ENCODE measurements around the gene PHTF2. TPM values are rescaled to one million over a fixed set of nuclear protein-coding genes. Genes with fewer than 3 reads are reported as not detected.

PHTF2 gene
- total RNA-seq, 2 experiments from 2014 or later, result 26.9 to 62.4 TPM

- Histone ChIP-seq H3K4me2 (ENCODE audit: low read length) (no peak overlapping the region), H3K4me3 (ENCODE audit: low read depth, low read length, poor library complexity, severe bottlenecking) (no peak overlapping the region), H3K79me2 (ENCODE audit: insufficient read depth, low read depth, low read length) (no peaks in the 10 kb centered on the region), H3K9me3 (ENCODE audit: low read length) (no peaks in the 10 kb centered on the region), H3K27ac (ENCODE audit: low read depth, low read length, poor library complexity, severe bottlenecking) (no peak overlapping the region), H3K36me3 (ENCODE audit: insufficient read depth, low read length) (no peaks in the 10 kb centered on the region), H3K9me2 (ENCODE audit: insufficient read depth, low read length) (no peaks in the 10 kb centered on the region), H3K4me1 (ENCODE audit: insufficient read depth, low read length, poor library complexity, severe bottlenecking) (peaks cover 10% of the 10 kb centered on the region), H4K20me1 (ENCODE audit: insufficient read depth, low read length) (no peaks in the 10 kb centered on the region), H2AFZ (ENCODE audit: low read length) (no peak overlapping the region)
- intact Hi-C loops (cut with micrococcal nuclease; ENCODE audit: unreplicated experiment), result no loop called here
- TF ChIP-seq EZH2phosphoT487 (IDR thresholded peaks at IDR 0.05; ENCODE audit: borderline replicate concordance, low read depth, low read length) (no peak), CTCF (conservative IDR thresholded peaks at IDR 0.05; ENCODE audit: low read length) (no peak)
- ChIA-PET POLR2A (no interaction called here), CTCF (ENCODE audit: unreplicated experiment) (no interaction called here)
- DNase-seq (ENCODE audit: low spot score), result no peak
- no TSS peak for BruUV-seq (replicated peaks)
These were observed 177.3 kb downstream of the PHTF2 start for GRCh38 chr7:77975672-77976480.

- TF ChIP-seq EZH2phosphoT487 (IDR thresholded peaks at IDR 0.05; ENCODE audit: borderline replicate concordance, low read depth, low read length) (no peak), CTCF (conservative IDR thresholded peaks at IDR 0.05; ENCODE audit: low read length) (no peak)
- BruUV-seq (replicated peaks), result no TSS peak
- Histone ChIP-seq H3K27ac (ENCODE audit: low read depth, low read length, poor library complexity, severe bottlenecking) (no peak overlapping the region), H3K4me1 (ENCODE audit: insufficient read depth, low read length, poor library complexity, severe bottlenecking) (peaks cover 10% of the 10 kb centered on the region), H3K9me2 (ENCODE audit: insufficient read depth, low read length) (no peaks in the 10 kb centered on the region), H3K4me2 (ENCODE audit: low read length) (no peak overlapping the region), H3K9me3 (ENCODE audit: low read length) (no peaks in the 10 kb centered on the region), H3K36me3 (ENCODE audit: insufficient read depth, low read length) (no peaks in the 10 kb centered on the region), H2AFZ (ENCODE audit: low read length) (no peak overlapping the region), H3K4me3 (ENCODE audit: low read depth, low read length, poor library complexity, severe bottlenecking) (no peak overlapping the region), H4K20me1 (ENCODE audit: insufficient read depth, low read length) (no peaks in the 10 kb centered on the region), H3K79me2 (ENCODE audit: insufficient read depth, low read depth, low read length) (no peaks in the 10 kb centered on the region)
- intact Hi-C loops (cut with micrococcal nuclease; ENCODE audit: unreplicated experiment), result no loop called here
- POLR2A ChIA-PET, result interaction anchor here (0.9 kb wide), 1 partner anchor 276 kb away, joined by 3 read pairs; no protein-coding TSS in a partner anchor
- no peak for DNase-seq (ENCODE audit: low spot score)
- CTCF ChIA-PET (ENCODE audit: unreplicated experiment), result no interaction called here
These were observed 180.6 kb downstream of the PHTF2 start for GRCh38 chr7:77979219-77979618.

- Histone ChIP-seq H3K9me2 (ENCODE audit: insufficient read depth, low read length) (no peaks in the 10 kb centered on the region), H3K9me3 (ENCODE audit: low read length) (no peaks in the 10 kb centered on the region), H3K36me3 (ENCODE audit: insufficient read depth, low read length) (no peaks in the 10 kb centered on the region), H3K79me2 (ENCODE audit: insufficient read depth, low read depth, low read length) (no peaks in the 10 kb centered on the region), H3K27ac (ENCODE audit: low read depth, low read length, poor library complexity, severe bottlenecking) (no peak overlapping the region), H3K4me2 (ENCODE audit: low read length) (no peak overlapping the region), H3K4me3 (ENCODE audit: low read depth, low read length, poor library complexity, severe bottlenecking) (no peak overlapping the region), H2AFZ (ENCODE audit: low read length) (no peak overlapping the region), H4K20me1 (ENCODE audit: insufficient read depth, low read length) (no peaks in the 10 kb centered on the region), H3K4me1 (ENCODE audit: insufficient read depth, low read length, poor library complexity, severe bottlenecking) (peaks cover 10% of the 10 kb centered on the region)
- no TSS peak for BruUV-seq (replicated peaks)
- intact Hi-C loops (cut with micrococcal nuclease; ENCODE audit: unreplicated experiment), result no loop called here
- TF ChIP-seq EZH2phosphoT487 (IDR thresholded peaks at IDR 0.05; ENCODE audit: borderline replicate concordance, low read depth, low read length) (no peak), CTCF (conservative IDR thresholded peaks at IDR 0.05; ENCODE audit: low read length) (no peak)
- DNase-seq (ENCODE audit: low spot score), result no peak
- ChIA-PET POLR2A (no interaction called here), CTCF (ENCODE audit: unreplicated experiment) (no interaction called here)
These were observed 181.6 kb downstream of the PHTF2 start for GRCh38 chr7:77980087-77980713.

Data from OCI-LY7 (cell line).